BLaER1 treated with 17β-estradiol and CSF1 and Interleukin-3, amounts not matched to agents 10 nM and 100 nM (cell line): ENCODE data around the gene OCRL.

Experiments
- H3K27ac ChIP-seq, 11 experiments: shearing (Covaris generic); formaldehyde crosslinking; 2 replicates each; pipeline ENCODE4 v1.8.1; 2022
- H3K27me3 ChIP-seq, 11 experiments: shearing (Covaris generic); formaldehyde crosslinking; 2 replicates each; pipeline ENCODE4 v1.8.1; 2022
- H3K36me3 ChIP-seq, 11 experiments: shearing (Covaris generic); formaldehyde crosslinking; 2 replicates each; pipeline ENCODE4 v1.8.1; 2022
- H3K4me1 ChIP-seq, 10 experiments: shearing (Covaris generic); formaldehyde crosslinking; 2 replicates each; pipeline ENCODE4 v1.8.1; 2022
- H3K4me2 ChIP-seq, 11 experiments: shearing (Covaris generic); formaldehyde crosslinking; 2 replicates each; pipeline ENCODE4 v1.8.1; 2022
- H3K4me3 ChIP-seq, 10 experiments: shearing (Covaris generic); formaldehyde crosslinking; 2 replicates each; pipeline ENCODE4 v1.8.1; 2022
- H3K9ac ChIP-seq, 11 experiments: shearing (Covaris generic); formaldehyde crosslinking; 2 replicates each; pipeline ENCODE4 v1.8.1; 2022
- H3K9me3 ChIP-seq, 11 experiments: shearing (Covaris generic); formaldehyde crosslinking; replicated peaks in 1 of 11; 2 replicates each; pipeline ENCODE4 v1.8.1; 2022
- H4K20me1 ChIP-seq, 11 experiments: shearing (Covaris generic); formaldehyde crosslinking; 2 replicates each; pipeline ENCODE4 v1.8.1; 2022
- Cebpa-rat ChIP-seq, 11 experiments: shearing (Covaris generic); IDR thresholded peaks; 2 replicates each; pipeline ENCODE4 v1.8.1; 2022

OCRL gene

DNA sequence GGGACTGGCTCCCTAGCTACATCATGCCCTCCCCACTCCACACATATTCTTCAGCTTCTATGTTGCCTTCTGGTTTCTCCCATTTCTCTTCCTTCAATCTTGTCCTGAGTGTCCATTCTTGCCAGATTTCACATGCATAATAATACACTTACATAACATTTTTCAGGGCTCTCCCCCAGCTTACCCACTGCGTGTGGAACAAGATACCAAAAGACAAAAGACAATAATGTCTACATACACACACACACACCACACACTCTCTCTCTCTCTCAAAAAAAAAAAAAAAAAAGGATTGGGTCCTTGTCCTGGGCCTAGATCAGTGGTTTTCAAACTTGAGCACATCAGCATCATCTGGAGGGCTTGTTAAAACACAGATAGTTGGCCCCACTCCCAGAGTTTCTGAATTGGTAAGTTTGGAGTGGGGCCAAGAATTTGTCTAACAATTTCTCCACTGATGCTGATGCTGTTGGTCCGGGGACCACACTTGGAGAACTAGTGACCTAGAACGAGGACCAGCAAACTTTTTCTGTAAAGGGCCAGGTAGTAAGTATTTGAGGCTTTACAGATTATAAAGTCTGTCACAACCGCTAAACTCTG lies 10.3 kb upstream of the OCRL start:
- peaks cover 60 to 100% (median 83%) of the 10 kb centered on the region in 11 experiments for H3K27me3 ChIP-seq
- no peak overlapping the region for H3K4me3 ChIP-seq
- no peak for TF ChIP-seq Cebpa-rat (IDR thresholded peaks at IDR 0.05)
- no peak overlapping the region for H3K9ac ChIP-seq
- no peak overlapping the region for H3K27ac ChIP-seq
- no peaks in the 10 kb centered on the region for H3K4me1 ChIP-seq
- H3K36me3 ChIP-seq: no peaks in the 10 kb centered on the region
- no peak overlapping the region for H3K4me2 ChIP-seq
- H3K9me3 ChIP-seq: no peaks in the 10 kb centered on the region; a peak in 1 of 22 replicates
- H4K20me1 ChIP-seq: no peaks in the 10 kb centered on the region; a peak in 2 of 22 replicates

DNA sequence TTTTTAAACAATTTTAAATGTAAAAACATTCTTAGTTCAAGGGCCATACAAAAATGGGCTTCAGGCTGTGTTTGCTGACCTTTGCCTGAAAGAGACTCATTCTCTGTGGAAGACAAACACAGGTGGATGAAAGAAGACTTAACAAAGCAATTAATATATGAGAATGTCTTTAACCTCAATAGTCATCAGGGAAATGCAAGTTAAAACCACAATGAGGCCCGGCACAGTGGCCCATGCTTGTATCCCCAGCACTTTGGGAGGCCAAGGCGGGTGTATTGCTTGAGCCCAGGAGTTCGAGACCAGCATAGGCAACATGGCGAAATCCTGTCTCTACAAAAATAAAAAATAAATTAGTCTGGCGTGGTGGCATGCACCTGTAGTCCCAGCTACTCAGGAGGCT lies 9.6 kb upstream of the OCRL start:
- Histone ChIP-seq H4K20me1 (no peaks in the 10 kb centered on the region; a peak in 2 of 22 replicates), H3K9ac (no peak overlapping the region), H3K4me2 (no peak overlapping the region), H3K27me3 (peaks cover 60 to 100% (median 83%) of the 10 kb centered on the region in 11 experiments), H3K36me3 (no peaks in the 10 kb centered on the region), H3K27ac (no peak overlapping the region), H3K4me3 (no peak overlapping the region), H3K9me3 (no peaks in the 10 kb centered on the region; a peak in 1 of 22 replicates), H3K4me1 (no peaks in the 10 kb centered on the region)
- TF ChIP-seq Cebpa-rat (IDR thresholded peaks at IDR 0.05): no peak

DNA sequence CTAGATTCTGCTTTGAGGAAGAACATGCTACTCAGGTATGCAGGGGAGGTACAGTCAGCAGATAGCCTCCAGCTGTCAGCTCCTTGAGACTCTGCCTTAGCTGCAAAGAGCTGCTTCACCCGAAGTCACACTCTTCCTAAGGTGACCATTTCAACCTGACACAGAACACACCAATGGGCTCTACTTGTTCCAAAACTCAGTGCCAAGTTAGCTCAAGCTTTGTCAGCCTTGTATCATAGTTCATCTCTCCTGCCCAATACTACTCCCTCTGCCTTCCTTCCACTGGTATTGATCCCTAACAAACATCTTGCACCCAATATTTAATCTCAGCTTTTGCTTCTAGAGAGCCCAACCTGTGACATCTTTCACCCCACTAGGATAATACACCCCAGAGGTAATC lies 8.9 kb upstream of the OCRL start:
- Histone ChIP-seq H3K4me2 (no peak overlapping the region), H3K9me3 (no peaks in the 10 kb centered on the region), H4K20me1 (no peaks in the 10 kb centered on the region; a peak in 2 of 22 replicates), H3K27me3 (peaks cover 63 to 100% (median 85%) of the 10 kb centered on the region in 11 experiments), H3K4me1 (no peaks in the 10 kb centered on the region), H3K4me3 (no peak overlapping the region), H3K27ac (no peak overlapping the region), H3K9ac (no peak overlapping the region), H3K36me3 (no peaks in the 10 kb centered on the region)
- no peak for TF ChIP-seq Cebpa-rat (IDR thresholded peaks at IDR 0.05)

DNA sequence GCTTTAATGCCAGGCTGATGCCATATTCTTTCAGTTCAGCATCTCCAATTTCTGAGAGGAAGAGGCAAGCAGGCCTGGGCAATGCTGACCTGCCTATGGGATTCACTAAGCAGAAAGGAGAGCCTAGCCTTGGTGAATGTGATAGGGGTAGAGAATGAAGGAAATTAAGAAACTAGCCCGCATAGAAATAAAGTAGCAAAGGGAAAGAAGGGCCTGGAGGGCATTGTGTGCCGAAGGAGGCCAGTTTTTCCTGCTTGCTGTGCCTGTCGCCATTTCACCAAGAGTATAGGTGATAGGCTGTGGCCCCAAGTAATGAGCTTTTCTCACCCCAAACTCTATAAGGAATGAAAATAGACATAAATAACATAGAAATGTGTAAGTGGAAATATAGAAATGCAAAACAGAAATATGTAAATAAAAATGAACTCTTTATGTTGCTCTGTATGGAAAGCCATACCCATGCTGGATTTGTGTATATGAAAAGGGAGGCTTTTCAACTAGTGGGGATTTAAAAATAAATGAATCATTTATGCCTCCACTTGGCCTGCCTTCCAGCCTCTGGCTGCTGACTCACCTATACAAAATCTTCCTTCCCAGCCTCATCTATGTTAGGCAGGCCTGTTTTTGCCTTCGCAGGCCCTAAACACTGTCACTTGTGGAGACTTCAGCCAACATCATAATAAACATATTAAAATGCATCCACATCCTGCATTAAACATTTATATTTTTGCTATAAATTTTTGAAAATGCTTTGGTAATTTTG lies 5.1 kb upstream of the OCRL start:
- Histone ChIP-seq H3K4me3 (no peak overlapping the region), H3K36me3 (no peaks in the 10 kb centered on the region), H3K4me2 (no peak overlapping the region), H3K9ac (no peak overlapping the region), H4K20me1 (no peaks in the 10 kb centered on the region; a peak in 2 of 22 replicates), H3K9me3 (no peaks in the 10 kb centered on the region), H3K27ac (no peak overlapping the region), H3K27me3 (peaks cover 54 to 91% (median 84%) of the 10 kb centered on the region in 11 experiments), H3K4me1 (no peaks in the 10 kb centered on the region)
- TF ChIP-seq Cebpa-rat (IDR thresholded peaks at IDR 0.05): no peak

DNA sequence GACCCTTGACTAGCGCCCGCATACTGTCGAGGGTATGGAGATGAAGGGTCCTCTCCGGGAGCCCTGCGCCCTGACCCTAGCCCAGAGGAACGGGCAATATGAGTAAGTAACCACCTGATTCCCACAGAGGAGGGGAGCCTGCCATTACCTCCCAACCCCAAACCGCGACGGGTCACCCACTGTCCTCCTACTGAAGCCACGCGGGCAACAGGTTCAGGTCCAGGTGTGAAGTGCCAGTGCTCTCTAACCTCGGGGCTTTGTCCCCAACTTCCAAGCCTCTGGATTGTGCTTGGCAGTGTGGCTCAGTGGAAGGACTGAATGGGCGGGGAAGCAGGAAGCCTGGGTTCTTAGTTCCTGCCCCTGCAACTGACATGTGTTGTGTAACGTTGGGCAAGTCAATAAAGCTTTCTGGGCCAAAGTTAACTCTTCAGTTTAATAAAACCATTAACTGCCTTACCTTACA lies 694 bp downstream of the OCRL start:
- Histone ChIP-seq H3K4me1 (peaks cover 0 to 7% (median 5%) of the 10 kb centered on the region in 10 experiments; a peak in 9 of 20 replicates), H3K4me2 (peak overlapping the region; percentile 64 to 84 (median 74)), H3K9ac (peak overlapping the region; percentile 47 to 81 (median 63); a peak in 18 of 22 replicates), H3K36me3 (0 out of 22 replicates have a peak, but pooled peaks cover 0 to 10% (median 0%) of the 10 kb centered on the region in 11 experiments), H3K9me3 (no peaks in the 10 kb centered on the region), H4K20me1 (no peaks in the 10 kb centered on the region; a peak in 1 of 22 replicates), H3K27me3 (peaks cover 54 to 82% (median 76%) of the 10 kb centered on the region in 11 experiments), H3K27ac (peak overlapping the region in 7 of 11 experiments; percentile 27 to 74 (median 35); a peak in 8 of 22 replicates), H3K4me3 (peak overlapping the region; percentile 52 to 74 (median 64))
- TF ChIP-seq Cebpa-rat (IDR thresholded peaks at IDR 0.05): no peak

DNA sequence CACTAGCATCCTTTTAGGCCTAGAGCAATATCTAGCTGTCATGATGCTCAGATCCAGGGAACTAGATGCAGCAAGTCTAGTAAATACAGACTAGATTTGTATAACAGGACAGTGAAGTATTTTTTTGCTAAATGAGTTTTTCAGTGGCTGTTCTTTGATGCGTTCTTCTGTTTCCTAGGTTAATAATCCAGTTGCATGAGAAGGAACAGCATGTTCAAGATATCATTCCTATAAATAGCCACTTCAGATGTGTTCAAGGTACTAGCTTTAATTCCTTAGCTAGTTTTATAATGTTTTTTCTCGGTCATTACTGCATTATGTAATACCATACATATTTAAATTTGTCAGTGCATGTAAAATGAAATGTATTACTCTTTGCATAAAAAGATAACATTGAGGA lies 4.7 kb downstream of the OCRL start:
- Histone ChIP-seq H3K27me3 (peaks cover 72 to 89% (median 83%) of the 10 kb centered on the region in 11 experiments), H3K4me1 (peaks cover 0 to 7% (median 5%) of the 10 kb centered on the region in 10 experiments; a peak in 9 of 20 replicates), H3K4me3 (no peak overlapping the region), H3K4me2 (no peak overlapping the region), H3K9ac (no peak overlapping the region), H3K27ac (no peak overlapping the region), H3K9me3 (no peaks in the 10 kb centered on the region), H3K36me3 (peaks cover 0 to 31% (median 0%) of the 10 kb centered on the region in 11 experiments; a peak in 4 of 22 replicates), H4K20me1 (peaks cover 0 to 4% (median 0%) of the 10 kb centered on the region in 11 experiments; a peak in 1 of 22 replicates)
- TF ChIP-seq Cebpa-rat (IDR thresholded peaks at IDR 0.05): no peak

DNA sequence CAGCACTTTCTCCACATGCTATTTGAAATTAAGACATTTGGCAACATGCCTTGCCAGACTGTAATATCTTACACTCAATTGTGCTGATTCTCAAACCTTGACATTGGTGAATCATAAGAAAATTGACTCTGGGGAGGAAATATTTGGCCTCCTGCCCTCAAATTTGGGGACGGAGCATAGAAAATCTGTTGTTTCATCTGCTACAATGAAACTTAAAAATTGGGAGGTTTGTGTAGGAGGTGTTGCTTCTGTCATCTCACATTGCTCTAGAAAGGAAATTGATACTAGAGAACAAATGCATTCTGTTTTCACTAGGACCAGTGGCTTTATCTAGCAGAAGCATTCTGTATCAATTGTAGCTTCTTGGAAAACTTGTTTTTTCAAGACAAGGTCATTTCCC lies 5.3 kb downstream of the OCRL start:
- Histone ChIP-seq H3K4me3 (no peak overlapping the region), H4K20me1 (peaks cover 0 to 4% (median 0%) of the 10 kb centered on the region in 11 experiments; a peak in 1 of 22 replicates), H3K27me3 (peaks cover 76 to 95% (median 87%) of the 10 kb centered on the region in 11 experiments), H3K4me1 (peaks cover 0 to 7% (median 5%) of the 10 kb centered on the region in 10 experiments; a peak in 9 of 20 replicates), H3K36me3 (peaks cover 0 to 35% (median 0%) of the 10 kb centered on the region in 11 experiments; a peak in 4 of 22 replicates), H3K27ac (no peak overlapping the region), H3K9ac (no peak overlapping the region), H3K4me2 (no peak overlapping the region), H3K9me3 (no peaks in the 10 kb centered on the region)
- no peak for TF ChIP-seq Cebpa-rat (IDR thresholded peaks at IDR 0.05)

DNA sequence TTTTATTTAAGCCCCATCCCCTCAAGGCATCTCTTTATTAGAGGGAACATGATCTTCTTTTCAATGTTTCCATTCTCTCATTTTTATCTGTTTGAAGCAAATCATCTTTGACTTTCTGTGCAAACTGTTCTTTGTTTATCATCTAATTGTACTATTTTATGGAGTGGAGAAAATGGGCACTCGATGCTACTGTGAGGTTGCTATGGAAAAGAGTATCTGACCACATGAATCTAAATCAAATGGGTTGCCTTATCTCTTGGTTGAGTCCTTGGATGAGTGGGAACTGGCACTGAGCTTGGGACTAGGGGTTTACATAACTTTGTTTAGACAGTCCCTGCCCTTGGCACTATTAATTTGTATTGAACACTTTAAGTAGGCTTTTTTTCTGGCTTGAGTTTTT lies 9.1 kb downstream of the OCRL start:
- no peak for TF ChIP-seq Cebpa-rat (IDR thresholded peaks at IDR 0.05)
- 0 out of 22 replicates have a peak, but pooled peaks cover 0 to 3% (median 0%) of the 10 kb centered on the region in 11 experiments for H3K9me3 ChIP-seq
- H4K20me1 ChIP-seq: peaks cover 0 to 6% (median 0%) of the 10 kb centered on the region in 11 experiments; a peak in 2 of 22 replicates
- no peak overlapping the region for H3K9ac ChIP-seq
- no peak overlapping the region for H3K4me2 ChIP-seq
- no peak overlapping the region for H3K27ac ChIP-seq
- peaks cover 67 to 100% (median 92%) of the 10 kb centered on the region in 11 experiments for H3K27me3 ChIP-seq
- peaks cover 0 to 40% (median 3%) of the 10 kb centered on the region in 11 experiments; a peak in 4 of 22 replicates for H3K36me3 ChIP-seq
- H3K4me1 ChIP-seq: peaks cover 7 to 12% (median 9%) of the 10 kb centered on the region in 10 experiments
- no peak overlapping the region for H3K4me3 ChIP-seq
